Fibroblast of skin of scalp (primary cell): ENCODE results near the gene ADA.

Source experiments
- DNase-seq: peaks from one replicate; pipeline ENCODE4 v3.0.0-alpha.2; 2013

The ADA gene

DNA sequence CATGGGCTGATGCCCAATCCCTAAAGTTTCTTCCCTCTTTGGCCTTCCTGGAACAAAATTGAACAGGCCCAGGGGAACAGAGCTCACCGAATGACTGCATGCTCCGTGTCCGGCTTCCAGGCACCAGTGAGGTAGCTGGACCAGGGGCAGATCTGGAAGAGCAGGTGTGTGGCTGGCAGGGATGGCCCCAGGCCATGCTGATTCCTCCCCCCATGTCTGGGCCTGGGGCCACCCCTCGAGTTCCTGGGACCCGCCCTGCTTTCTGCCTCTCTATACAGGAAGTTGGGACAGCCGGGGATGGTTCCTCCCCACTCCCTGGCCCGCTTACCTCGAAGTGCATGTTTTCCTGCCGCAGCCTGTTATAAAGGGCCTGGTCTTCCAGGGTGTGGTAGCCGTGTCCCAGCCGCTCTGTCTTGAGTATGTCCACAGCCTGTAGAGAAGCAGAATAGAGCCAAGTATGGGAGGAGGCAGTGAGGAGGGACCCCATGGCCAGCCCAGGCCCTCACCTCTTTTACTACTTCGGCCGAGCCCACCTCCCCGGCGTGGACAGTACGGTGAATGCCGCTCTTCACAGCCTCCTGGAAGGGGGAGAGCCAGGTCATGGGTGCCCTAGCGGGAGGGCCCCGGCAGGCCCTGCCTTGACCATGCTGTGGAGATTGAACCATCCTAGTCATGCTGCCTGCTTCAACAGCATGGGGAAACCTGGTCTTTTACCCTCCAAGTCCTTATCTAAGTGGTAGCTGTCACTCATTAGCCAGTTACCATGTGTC, 28.8 kb downstream of the ADA start:
- DNase-seq = no peak

DNA sequence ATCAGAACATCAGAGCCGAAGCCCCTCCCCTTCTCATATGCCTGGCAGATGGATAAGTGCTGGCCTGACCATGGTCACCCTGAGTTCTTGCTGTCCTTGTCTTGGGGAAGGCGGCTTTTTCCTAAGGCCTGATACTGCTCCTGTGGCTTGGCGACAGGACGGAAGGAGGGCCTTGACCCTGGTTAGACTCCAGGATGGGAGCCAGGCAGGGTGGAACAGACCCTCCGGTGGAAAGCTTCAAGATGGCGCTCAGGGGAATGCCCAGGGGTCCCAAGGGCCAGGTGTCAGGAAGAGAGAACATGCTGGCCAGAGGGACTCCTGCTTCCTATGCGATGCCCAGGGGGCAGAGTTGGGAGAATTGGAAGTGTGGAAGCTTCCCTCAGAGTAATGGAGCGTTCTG, 29.6 kb downstream of the ADA start:
- DNase-seq = no peak

DNA sequence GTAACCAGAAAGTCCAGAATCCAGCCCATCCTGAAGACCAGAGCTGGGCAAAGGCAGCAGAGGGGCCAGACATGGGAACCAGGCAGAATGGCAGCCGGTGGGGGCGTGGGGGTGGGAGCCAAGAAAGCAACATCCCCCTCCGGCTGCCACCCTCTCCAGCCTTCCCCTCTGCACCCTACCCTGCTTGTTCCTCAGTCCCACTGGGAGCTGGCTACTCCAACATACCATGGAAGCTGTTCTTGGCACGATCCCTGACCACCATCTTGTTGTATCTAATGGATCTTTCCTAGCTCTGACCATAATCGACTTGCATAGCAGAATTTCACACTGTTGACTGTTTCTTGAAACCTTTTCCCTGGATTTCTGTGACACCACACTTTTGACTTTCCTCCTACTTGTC, 30.2 kb downstream of the ADA start:
- DNase-seq = no peak

DNA sequence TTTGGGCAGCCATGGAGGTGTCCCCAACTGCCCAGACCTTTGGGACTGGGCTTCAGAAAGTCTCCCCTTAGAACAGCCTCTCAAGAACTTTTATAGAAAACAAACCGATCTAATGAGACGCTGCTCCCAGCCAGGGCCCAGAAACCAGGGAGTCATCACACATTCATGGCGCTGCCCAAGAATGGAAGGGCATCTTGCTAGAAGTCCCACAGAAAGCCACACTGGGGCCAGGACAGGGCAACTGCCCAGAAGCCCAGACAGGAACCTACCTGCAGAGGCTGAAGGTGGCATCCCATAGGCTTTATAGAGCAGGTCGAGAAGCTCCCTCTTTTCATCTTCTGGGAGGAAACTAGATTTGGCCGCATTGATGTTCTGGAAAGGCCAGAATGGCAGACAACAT, 31.5 kb downstream of the ADA start:
- no peak for DNase-seq

DNA sequence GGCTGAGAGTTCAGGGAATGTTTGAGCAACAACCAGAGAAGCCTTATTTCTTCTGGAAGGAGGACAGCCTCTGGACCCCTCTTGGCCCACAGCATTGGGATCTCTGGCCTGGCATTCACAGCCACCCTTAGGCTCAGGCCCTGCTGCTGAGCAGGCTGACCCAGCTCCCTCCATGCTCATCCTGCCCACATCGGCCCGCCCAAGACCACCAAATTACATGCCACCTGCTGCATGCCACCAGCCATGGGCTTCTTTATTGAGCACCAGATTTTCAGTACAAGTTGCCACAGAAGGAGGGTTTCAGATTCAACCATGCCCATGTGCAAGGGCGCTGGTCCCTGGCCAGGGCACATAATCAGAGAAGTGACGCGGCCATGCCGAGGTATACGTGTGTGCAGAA, 32.2 kb downstream of the ADA start:
- no peak for DNase-seq

DNA sequence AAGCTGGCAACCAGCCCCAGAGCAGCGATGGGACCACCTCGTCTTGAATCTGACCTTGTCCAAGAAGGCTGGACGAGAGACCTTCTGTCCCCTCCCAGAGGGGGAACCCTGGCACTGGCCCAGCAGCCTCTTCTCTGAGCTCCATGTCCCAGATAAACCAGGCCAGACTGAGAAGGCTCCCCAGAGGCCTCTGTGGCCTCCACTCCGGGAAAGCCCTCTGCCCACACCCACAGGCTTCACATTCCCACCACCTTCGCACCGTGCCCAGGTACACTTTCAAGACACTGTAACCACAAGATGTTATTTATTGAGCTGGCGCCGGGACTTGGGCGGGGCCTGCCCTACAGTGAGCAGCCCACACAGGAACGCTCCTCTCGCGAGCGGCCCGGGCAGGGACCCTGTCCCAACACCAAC, 33.2 kb downstream of the ADA start:
- no peak for DNase-seq

DNA sequence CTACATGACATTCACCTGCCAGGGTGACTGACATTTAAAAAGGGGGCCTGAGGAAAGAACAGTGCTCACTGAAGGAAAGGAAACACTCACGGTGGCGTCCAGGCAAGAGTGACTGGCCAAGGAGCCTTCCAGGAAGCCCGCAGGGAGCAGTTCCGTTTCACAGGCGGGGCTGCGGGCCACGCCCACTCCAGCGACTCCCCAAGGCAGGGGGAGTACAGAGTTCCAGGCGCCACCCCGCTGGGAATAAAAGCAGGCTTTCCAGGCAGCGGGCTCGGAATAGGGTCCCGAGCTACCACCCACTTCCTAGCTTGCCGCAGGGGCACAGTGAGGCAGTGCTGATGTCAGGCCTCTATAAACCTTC, 34.9 kb downstream of the ADA start:
- no peak for DNase-seq

DNA sequence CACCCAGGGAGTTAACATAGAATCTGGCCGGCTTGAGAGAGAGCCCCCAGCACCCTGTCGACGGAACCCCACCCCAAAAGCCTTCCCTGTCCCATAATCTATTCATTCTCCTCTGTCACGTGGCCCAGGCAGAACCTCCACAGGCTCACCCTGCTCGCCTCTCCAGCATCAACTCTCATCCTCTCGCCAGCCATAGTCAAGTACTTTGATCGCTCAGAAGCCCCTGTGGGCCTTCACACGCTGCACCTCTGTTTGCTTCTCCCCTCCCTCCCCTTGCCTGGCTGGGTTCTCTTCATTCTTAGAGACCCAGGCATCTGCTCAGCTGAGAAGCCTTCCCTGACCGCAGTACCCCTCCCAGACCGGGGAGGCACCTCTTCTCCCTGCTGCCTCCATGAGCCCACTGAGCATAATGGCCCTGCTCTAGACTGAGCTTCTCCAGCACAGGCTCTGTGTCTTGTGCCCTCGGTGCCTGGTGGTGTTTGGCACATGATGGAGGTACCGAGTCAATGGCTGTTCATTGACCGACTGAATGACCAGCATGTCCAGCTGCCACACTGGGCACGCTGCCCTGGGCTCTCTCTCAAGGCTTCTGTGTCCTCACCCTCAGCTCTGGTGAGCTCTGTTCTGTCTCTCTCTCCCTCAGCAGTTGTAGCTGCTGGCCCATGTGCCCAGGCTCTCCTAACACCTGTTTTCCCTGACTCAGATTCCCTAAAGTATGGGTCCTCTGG, 35.5 kb downstream of the ADA start:
- DNase-seq = no peak

DNA sequence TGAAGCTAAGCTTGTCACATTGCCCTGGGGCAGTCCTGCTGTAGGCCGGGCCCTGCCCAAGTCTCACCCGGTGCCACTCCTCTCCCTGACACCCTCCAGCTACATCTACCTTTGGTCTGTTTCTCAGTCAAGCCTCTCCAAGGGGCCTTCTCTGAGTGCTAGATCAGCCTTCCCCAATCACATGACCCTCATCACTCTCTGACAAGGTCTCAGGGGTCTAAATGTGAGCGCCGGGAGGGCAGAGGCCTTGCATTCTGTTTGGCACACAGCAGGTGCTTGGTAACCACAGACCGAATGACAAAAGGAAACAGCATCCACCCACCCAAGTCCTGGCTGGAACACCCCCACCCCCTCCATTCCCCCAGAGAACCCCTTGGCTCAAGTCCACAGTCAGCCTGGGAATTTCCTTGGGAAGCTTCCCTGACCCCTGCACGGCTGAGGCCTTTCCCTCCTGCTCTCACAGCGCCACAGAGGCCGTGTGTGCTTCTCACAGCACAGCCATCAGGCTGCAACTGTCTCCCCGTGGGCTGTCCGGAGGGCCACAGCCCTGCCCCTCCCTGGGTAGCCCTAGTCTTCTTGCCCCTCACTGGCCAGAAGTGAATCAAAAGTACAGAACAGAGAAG, 36.2 kb downstream of the ADA start:
- DNase-seq = peak; percentile 18

DNA sequence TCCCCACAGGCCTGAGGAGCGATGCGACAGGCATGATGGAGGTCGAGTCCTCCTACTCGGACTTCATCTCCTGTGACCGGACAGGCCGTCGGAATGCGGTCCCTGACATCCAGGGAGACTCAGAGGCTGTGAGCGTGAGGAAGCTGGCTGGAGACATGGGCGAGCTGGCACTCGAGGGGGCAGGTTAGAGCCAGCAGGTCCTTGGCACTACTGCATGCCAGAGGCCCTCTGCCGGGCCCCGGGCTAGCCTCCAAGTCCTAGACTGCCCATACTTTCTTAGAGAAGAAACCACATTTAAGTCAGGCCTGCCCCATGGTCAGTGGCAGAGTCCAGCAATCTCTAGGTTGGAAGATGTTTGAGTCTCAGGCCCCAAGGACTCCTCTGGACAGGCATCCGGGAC, 37.0 kb downstream of the ADA start:
- no peak for DNase-seq

DNA sequence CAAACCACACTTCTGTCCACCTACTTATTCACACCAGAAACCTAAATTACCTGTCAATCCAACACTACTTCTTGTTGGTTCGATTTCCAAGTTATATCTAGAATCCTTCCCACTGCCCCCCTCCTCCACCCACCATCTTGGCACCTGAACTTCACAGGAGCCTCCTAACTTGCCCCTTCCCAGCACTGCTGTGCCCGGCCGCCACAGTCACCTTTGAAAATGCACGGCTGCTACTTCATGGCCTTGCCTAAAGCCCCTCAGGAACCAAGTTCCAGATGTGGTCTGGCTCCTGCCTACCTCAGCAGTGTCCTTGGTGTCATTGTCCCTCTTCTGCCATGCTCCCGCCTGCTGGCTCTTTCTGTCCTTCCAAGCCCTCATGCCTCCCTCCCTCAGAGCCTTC, 37.9 kb downstream of the ADA start:
- DNase-seq = no peak

DNA sequence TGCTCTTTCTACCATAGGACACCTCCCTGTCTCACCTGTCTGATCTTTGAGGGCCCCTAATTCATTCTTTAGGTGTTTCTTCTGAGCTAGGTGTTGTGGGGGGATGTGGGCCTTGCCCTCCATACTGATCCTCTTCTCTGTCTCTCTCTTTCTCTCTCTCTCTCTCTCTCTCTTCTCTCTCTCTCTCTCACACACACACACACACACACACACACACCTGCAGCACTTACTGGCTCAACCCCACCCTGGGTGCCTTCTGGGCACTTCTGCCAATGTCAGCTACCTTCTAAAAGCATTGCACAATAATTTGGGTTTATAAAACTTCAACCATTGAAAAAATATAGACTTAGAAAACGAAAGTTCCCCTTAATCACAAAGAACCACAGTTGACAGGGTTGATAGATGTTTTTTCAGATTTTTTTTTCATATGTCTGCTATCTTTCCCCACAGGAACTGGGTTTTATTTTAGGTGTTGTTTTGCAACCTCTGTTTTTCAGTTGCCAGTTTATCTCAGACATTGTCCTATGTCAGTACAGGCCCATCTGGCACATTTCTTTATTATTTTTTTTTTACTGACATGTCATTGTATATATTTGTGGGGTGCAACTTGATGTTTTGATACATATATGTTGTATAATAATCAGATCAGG, 41.1 kb downstream of the ADA start:
- DNase-seq = no peak

DNA sequence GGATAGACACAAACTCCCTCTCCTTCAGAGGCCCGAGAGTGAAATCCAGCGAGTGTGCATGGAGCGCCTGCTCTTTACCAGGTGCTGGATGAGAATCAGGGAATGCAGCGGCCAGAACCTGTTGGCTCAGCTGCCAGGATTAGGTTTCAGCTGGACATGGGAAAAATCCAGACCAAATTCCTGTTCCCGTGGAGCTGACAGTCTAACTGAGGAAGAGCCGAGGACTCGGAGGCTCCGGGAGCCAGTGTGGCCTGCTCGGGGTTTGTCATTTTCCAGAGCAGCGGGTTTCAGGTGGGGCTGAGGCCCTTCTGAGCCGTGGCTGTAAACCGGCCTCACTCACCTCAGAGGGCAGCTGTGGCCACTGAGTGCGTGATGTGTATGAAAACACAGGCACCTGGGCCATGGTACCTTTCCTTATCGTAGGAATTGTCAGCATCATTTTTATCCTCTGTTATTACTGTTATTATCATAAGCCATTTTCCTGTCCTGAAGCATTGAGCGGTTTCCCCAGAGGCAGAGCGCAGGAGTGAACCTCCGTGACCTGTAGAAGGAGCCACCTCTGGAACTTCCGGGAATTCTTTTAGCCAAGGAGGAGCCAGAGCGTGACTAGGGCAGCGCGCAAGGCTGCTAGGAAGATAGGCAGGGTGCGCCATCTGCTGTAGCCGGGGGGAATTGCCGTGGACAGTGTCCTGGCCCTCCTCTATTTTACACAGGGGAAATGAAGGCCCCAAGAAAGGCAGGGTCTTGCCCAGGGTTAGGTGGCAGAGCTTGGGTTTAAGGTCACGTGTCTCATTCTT, 41.8 kb downstream of the ADA start:
- DNase-seq = peak; percentile 84

DNA sequence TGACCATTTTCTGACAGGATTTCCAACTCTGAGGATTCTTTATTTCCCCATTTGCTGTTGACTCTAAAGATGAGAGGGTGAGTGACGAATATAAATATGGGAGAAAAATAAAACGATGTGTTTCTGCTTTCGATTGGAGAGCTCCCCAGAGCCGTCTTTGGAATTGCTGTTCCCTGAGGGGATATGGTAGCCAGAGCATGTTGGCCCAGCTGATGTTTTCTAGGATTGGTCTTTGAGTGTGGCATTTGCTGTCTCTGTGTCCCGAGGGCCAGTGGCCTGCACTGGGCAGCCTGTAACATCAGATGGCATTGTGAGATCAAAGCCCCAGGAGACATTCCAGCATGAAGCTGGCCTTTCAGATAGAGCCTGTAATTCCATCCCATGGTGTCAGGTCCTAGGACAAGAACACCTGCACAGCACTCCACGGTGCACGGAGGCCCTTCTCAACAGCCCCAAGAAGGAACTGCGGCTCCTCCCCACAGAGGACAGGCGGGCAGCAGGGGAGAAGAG, 42.4 kb downstream of the ADA start:
- no peak for DNase-seq

DNA sequence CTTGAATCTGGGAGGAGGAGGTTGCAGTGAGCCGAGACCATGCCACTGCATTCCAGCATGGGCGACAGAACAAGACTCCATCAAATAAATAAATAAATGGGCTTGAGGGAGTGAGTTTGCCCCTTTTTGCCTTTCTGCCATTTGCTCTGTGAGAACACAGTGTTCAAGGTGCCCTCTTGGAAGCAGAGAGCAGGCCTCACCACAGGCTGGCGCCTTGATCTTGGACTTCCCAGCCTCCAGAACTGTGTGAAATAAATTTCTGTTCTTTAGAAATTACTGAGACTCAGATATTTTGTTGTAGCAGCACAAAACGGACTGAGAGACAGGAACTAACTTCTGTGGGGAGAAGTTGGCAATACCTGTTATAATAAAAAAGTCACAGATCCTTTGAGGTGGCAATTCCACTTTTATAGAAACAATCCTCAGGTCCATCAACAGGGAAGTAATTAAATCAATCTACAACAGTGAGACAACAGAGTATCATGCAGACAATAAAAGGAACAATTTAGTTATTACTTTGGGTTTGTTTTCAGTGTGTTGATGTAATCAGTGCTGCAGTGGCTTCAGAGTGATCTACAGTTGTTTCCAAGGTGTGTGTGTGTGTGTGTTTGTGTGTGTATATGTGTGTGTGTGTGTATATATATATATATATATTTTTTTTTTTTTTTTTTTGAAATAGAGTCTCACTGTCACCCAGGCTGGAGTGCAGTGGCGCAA, 44.6 kb downstream of the ADA start:
- DNase-seq = no peak

DNA sequence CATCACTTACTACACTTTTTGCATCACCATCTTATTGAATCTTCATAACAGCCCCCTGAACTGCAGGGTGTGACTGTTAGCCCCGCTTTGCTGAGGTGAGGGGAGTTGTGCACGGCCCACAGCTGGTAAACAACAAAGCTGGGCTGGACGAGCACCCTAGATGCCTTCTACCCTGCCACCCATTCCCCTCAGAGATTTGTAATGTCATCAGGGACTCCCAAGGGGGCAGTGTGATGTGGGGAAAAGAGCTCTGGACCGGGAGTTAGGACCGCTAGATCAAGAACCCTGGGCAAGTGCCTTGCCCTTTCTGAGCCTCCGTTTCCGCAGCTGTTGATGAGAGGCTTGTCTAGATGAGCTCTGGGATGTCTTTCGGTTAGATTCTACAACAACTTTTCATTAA, 48.2 kb downstream of the ADA start:
- no peak for DNase-seq

DNA sequence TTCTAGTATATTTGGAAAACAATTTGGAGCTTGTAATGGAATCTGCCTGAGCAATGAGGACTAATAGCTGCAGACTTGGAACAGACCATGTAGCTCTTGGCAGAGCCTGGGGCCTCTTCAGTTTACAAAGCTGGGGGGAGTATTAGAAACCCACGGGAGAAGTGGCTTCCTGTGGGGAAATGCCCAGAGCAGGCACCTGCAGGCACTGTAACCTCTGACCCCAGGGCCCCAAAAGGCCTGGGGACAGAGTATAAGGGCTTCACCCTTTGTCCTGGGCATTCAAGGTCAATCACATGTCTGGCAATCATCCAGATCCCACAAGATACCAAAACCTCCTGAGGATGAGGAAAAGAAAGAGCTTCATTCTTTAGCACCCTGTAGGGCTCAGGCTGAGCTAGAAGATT, 49.7 kb downstream of the ADA start:
- peak; percentile 71 for DNase-seq

DNA sequence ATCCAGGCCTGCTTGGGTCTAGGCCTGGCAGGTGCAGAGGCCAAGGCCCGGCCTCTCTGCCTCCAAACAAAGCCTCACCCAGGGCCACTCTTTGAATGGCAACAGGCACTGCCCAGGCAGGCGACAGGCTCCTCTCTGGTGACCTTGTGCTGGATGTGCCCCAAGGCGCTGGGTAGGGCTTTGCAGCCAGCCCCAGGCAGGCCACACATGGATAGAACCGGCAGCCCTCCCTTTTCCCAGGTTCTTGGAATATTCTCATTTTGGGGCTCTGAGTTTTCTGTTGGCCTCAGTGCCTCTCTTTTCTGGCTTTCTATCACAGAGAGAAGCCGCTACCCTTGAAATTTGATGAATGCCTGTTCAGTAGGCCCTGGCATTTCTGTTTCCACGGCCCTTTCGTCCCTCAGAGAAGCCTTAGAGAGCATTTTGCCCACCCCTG, 50.2 kb downstream of the ADA start:
- no peak for DNase-seq

DNA sequence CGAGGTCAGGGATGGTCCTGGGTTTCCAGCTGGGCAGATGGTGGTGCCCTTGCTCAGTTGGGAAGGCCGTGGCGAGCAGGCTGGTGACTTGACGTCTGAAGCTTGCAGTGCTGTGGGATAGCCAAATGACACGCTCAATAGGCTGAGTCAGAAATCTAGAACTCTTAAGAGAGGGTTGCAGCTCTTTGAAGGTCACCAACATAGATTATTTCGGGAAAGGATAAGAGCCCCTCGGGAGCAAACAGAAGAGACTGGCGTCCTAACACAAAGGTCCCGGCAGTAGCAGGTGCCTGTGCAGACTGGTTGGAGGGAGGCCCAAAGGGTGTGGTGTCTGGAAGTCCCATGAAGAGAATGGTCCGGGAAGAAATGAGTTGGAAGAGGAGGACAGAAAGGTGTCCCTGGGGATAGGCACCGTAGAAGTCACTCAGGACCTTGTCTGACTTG, 50.7 kb downstream of the ADA start:
- DNase-seq = no peak

DNA sequence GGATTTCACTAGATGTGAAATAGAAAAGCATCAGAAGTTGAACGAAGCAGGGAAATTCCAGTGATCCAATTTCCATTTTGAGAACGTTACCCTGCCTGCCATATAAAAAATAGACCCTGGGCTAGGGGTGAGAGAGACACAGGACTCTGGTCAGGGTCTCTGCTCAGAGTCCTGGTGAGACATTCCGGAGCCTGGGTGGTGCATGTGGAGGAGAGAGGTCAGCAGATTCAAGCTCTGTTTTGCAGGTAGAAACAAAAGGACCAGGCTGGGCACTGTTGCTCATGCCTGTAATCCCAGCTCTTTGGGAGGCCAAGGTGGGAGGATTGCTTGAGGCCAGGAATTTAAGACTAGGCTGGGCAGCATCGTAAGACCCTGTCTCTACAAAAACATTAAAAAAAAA, 51.2 kb downstream of the ADA start:
- no peak for DNase-seq

DNA sequence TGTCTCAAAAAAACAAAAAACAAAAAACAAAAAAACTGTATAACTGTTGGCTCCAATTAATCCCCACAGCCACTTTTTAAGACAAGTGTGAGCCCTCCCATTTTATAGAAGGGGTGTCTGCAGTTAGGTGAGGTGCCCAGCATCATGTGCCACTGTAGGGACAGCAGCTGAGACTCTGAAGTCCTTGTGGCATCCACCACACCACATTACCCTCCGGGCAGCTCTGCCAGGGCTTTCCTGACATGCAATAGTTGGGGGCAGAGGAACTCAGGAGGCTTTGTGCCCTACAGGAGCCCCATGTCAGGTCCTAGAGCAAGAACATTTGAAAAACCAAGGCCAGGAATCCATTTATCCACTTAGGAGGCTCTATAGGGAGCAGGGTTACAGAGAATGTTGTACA, 51.8 kb downstream of the ADA start:
- no peak for DNase-seq
